Renal cortical epithelial cell (primary cell): Measurements from ENCODE around the gene STX1A. TPM values are rescaled to one million over a fixed set of nuclear protein-coding genes. Genes with fewer than 3 reads are reported as not detected.

Experiments
- DNase-seq: peaks from one replicate; pipeline ENCODE4 v3.0.0-alpha.2; 2011; ENCODE audit warnings: low read depth
- total RNA-seq: library from RNA; depleted of rRNA; stranded (reverse); fragments of >200 nt; gene quantifications from 2 replicates; pipeline ENCODE4 v1.2.3, GENCODE V29; 2014

Gene STX1A
- total RNA-seq, 1 donor from 2014 or later, result 12.9 TPM

GRCh38 chr7:73649576-73649975, 69.9 kb downstream of the STX1A start:
- no peak for DNase-seq

Other genes with a start within 250 kb of the STX1A start
- gene BAZ1B, start 197.4 kb downstream of the STX1A start, total RNA-seq, result 34.7 and 66.4 TPM in 2 replicates
- 21.7 and 23.4 TPM in 2 replicates for gene BCL7B, start 162.0 kb downstream of the STX1A start, total RNA-seq
- gene TBL2, start 141.1 kb downstream of the STX1A start, total RNA-seq, result 68.0 and 72.8 TPM in 2 replicates
- gene MLXIPL, start 95.1 kb downstream of the STX1A start, total RNA-seq, result 0.15 TPM in 1 of 2 replicates, not detected in the other
- gene VPS37D, start 51.8 kb downstream of the STX1A start, total RNA-seq, result 8.6 and 9.2 TPM in 2 replicates
- gene DNAJC30, start 36.2 kb downstream of the STX1A start, total RNA-seq, result 1.0 and 1.9 TPM in 2 replicates
- gene BUD23, start 36.1 kb downstream of the STX1A start, total RNA-seq, result 34.0 and 67.7 TPM in 2 replicates
- gene ABHD11, start 19.1 kb upstream of the STX1A start, total RNA-seq, result 20.4 and 67.2 TPM in 2 replicates
- gene CLDN3, start 50.6 kb upstream of the STX1A start, total RNA-seq, result 10.8 and 11.6 TPM in 2 replicates
- gene CLDN4, start 111.3 kb upstream of the STX1A start, total RNA-seq, result 186 and 689 TPM in 2 replicates
- gene METTL27, start 122.8 kb upstream of the STX1A start, total RNA-seq, result 1.4 and 12.0 TPM in 2 replicates
- gene TMEM270, start 141.5 kb upstream of the STX1A start, total RNA-seq, result not detected in 2 replicates